Duodenal mucosa (tissue), 2 donors: ENCODE measurements around the gene TNNI3.
"Not testable (repeated sequence)": the region's sequence is repeated elsewhere in the genome, so short reads cannot be mapped to it uniquely, and the experiment has no call there.

ENCODE experiments used
- H3K27ac ChIP-seq: one replicate; pipeline ENCODE4 v1.7.0; 2013; ENCODE audit warnings: low read depth, low read length
- H3K27me3 ChIP-seq, 2 donors: one replicate each; pipeline ENCODE4 v1.7.0; 2013; ENCODE audit warnings: low read length in 2 of 2, control low read depth in 1 of 2; ENCODE audit not compliant: insufficient read depth in 2 of 2, control insufficient read depth in 1 of 2
- H3K36me3 ChIP-seq, 2 donors: one replicate each; pipeline ENCODE4 v1.7.0; 2013; ENCODE audit warnings: low read length in 2 of 2, control low read depth in 1 of 2; ENCODE audit not compliant: insufficient read depth in 2 of 2, control insufficient read depth in 1 of 2
- H3K4me1 ChIP-seq, 2 donors: one replicate each; pipeline ENCODE4 v1.7.0; 2013; ENCODE audit warnings: low read length in 2 of 2, control low read depth in 1 of 2; ENCODE audit not compliant: insufficient read depth in 2 of 2, control insufficient read depth in 1 of 2
- H3K4me3 ChIP-seq, 2 donors: one replicate each; pipeline ENCODE4 v1.7.0; 2013; ENCODE audit warnings: low read length in 2 of 2, low read depth in 1 of 2
- H3K9ac ChIP-seq, 2 donors: one replicate each; pipeline ENCODE4 v1.7.0; 2013; ENCODE audit warnings: low read length in 2 of 2, low read depth in 1 of 2
- H3K9me3 ChIP-seq, 2 donors: one replicate each; pipeline ENCODE4 v1.7.0; 2013; ENCODE audit warnings: low read length in 2 of 2, control low read depth in 1 of 2; ENCODE audit not compliant: control insufficient read depth in 1 of 2

Gene TNNI3

DNA sequence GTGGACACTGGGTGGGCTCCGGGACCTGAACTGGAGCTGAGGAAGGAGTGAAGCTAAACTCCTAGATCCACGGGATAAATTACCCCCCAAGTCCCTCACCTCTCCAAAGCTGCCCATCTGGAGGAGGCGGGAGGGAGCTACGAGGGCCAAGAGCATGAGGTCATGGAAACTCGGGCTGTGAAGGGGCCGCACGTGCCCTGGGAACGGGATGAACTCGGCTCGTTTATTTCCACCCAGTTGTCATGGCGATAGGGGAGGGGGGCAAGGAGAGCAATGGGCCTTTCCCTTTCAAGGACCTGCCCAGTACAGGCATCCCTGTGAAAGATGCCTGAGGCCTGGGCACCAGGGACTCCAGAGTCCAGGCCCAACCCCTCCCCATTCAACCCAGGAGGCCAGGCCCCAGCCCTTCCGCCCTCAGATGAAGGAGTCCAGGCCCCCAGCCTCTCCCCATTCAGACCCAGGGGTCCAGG, 43.9 kb downstream of the TNNI3 start:
- Histone ChIP-seq H3K36me3 (peaks cover 18 to 28% of the 10 kb centered on the region in 2 donors), H3K4me1 (peaks cover 25 to 41% of the 10 kb centered on the region in 2 donors)

DNA sequence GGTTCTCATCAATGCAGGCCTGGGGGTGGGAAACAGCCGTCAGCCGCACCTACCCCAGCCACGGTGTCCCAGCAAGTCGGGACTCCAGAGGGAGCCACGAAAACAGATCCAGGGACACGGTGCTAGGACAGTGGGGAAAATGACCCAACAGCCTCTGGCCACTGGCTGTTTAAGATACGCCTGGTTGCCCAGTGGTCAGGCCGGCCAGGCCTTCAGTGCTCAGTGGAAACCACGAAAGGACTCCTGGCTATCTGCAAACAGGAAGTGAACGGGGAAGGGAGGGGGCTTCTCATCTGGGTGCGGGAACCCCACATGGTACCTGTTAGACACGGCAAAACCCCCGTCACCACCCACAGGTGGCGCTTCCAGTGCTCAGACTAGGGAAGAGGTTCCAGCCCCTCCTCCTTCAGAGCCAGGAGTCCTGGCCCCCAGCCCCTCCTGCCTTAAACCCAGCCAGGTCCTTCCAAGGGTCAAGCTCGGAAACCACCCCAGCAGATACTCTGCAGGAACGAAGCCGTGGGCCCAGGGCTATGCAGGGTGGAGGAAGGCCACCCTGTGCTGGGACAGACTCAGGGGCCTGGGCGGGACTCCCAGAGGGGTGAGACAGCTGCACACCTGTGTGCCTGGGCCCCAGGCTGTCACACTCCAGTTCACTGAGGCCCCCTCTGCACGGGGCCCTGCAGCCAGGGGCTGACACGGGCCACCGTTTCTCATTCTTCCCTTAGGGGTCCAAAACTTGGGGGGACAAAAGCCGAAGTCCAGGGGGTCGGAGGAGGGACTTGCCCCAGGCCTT, 44.6 kb downstream of the TNNI3 start:
- Histone ChIP-seq H3K4me1 (peaks cover 20 to 35% of the 10 kb centered on the region in 2 donors), H3K9ac (peak overlapping the region; percentile 32 to 53)

More for the DNA sequence above, 43.9 kb downstream of the TNNI3 start:
- no peak overlapping the region for H3K4me3 ChIP-seq
- H3K27me3 ChIP-seq: no peaks in the 10 kb centered on the region
- peak overlapping the region; percentile 61 for H3K27ac ChIP-seq
- H3K9ac ChIP-seq: peak overlapping the region in 1 of 2 donors; percentile 53
- H3K9me3 ChIP-seq: no peaks in the 10 kb centered on the region

DNA sequence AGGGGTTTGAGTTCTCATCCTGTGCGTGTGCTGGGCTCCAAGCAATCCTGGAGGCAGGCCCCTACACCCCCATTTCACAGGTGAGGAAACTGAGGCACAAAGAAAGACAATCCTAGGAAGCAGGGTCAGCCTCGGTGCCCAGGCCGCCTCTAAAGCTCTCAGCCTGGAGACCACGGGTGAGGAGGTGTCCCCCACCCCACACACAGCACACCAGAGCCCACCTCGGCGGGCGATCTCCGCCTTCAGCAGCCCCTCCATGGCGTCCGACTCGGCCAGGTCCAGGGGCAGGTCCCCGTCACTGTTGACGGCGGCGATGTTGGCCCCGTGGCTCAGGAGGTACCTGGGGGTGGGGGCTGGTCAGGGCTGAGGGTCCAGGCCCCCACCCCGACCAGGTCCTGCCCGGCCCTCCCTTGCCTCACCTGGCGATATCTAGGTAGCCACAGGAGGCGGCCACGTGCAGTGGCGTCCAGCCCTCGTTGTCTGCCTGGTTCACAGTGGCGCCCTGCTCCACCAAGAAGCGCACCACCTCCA, 45.2 kb downstream of the TNNI3 start:
- Histone ChIP-seq H3K9ac (no peak overlapping the region), H3K27me3 (no peaks in the 10 kb centered on the region)

More for the DNA sequence above, 44.6 kb downstream of the TNNI3 start:
- H3K36me3 ChIP-seq: peaks cover 18 to 28% of the 10 kb centered on the region in 2 donors
- no peaks in the 10 kb centered on the region for H3K27me3 ChIP-seq
- H3K9me3 ChIP-seq: no peaks in the 10 kb centered on the region
- H3K4me3 ChIP-seq: no peak overlapping the region
- peak overlapping the region; percentile 61 for H3K27ac ChIP-seq

GRCh38 chr19:55111238-55111831, 46.2 kb downstream of the TNNI3 start:
- Histone ChIP-seq H3K27ac (no peak overlapping the region), H3K27me3 (no peaks in the 10 kb centered on the region), H3K9ac (no peak overlapping the region), H3K4me3 (no peak overlapping the region), H3K4me1 (peaks cover 20 to 29% of the 10 kb centered on the region in 2 donors), H3K9me3 (no peaks in the 10 kb centered on the region), H3K36me3 (peaks cover 18 to 34% of the 10 kb centered on the region in 2 donors)

More for the DNA sequence above, 45.2 kb downstream of the TNNI3 start:
- Histone ChIP-seq H3K4me1 (peaks cover 20 to 35% of the 10 kb centered on the region in 2 donors), H3K27ac (peak overlapping the region; percentile 5), H3K36me3 (peaks cover 18 to 28% of the 10 kb centered on the region in 2 donors), H3K9me3 (no peaks in the 10 kb centered on the region), H3K4me3 (no peak overlapping the region)

- no peak overlapping the region for H3K4me3 ChIP-seq
- no peak overlapping the region for H3K27ac ChIP-seq
- peaks cover 6 to 16% of the 10 kb centered on the region in 2 donors for H3K4me1 ChIP-seq
- H3K9ac ChIP-seq: no peak overlapping the region
- H3K36me3 ChIP-seq: peaks cover 18 to 37% of the 10 kb centered on the region in 2 donors
- H3K9me3 ChIP-seq: no peaks in the 10 kb centered on the region
- H3K27me3 ChIP-seq: no peaks in the 10 kb centered on the region
These were observed 47.8 kb downstream of the TNNI3 start for GRCh38 chr19:55109527-55110291.

GRCh38 chr19:55107252-55107651, 50.3 kb downstream of the TNNI3 start:
- H3K27me3 ChIP-seq, H3K9me3 ChIP-seq, H3K4me3 ChIP-seq, H3K4me1 ChIP-seq, H3K27ac ChIP-seq, H3K9ac ChIP-seq: not testable (repeated sequence)
- H3K36me3 ChIP-seq: peaks cover 17 to 41% of the 10 kb centered on the region in 2 donors

GRCh38 chr19:55106591-55106990, 50.9 kb downstream of the TNNI3 start:
- no peaks in the 10 kb centered on the region for H3K9me3 ChIP-seq
- no peaks in the 10 kb centered on the region for H3K4me1 ChIP-seq
- peaks cover 17 to 40% of the 10 kb centered on the region in 2 donors for H3K36me3 ChIP-seq
- H3K9ac ChIP-seq: no peak overlapping the region
- H3K27ac ChIP-seq: no peak overlapping the region
- H3K4me3 ChIP-seq: no peak overlapping the region
- no peaks in the 10 kb centered on the region for H3K27me3 ChIP-seq

- Histone ChIP-seq H3K4me3 (no peak overlapping the region), H3K27ac (no peak overlapping the region), H3K36me3 (peaks cover 22 to 46% of the 10 kb centered on the region in 2 donors), H3K27me3 (no peaks in the 10 kb centered on the region), H3K9me3 (no peaks in the 10 kb centered on the region), H3K9ac (no peak overlapping the region), H3K4me1 (no peaks in the 10 kb centered on the region)
These were observed 52.3 kb downstream of the TNNI3 start for GRCh38 chr19:55105237-55105636.

- H3K9ac ChIP-seq: no peak overlapping the region
- no peak overlapping the region for H3K4me3 ChIP-seq
- no peaks in the 10 kb centered on the region for H3K27me3 ChIP-seq
- H3K27ac ChIP-seq: no peak overlapping the region
- no peaks in the 10 kb centered on the region for H3K9me3 ChIP-seq
- peaks cover 21 to 49% of the 10 kb centered on the region in 2 donors for H3K36me3 ChIP-seq
- H3K4me1 ChIP-seq: no peaks in the 10 kb centered on the region
These were observed 54.3 kb downstream of the TNNI3 start for GRCh38 chr19:55103190-55103589.
